ENCODE measurements around the gene NRARP. TPM values are rescaled to one million over a fixed set of nuclear protein-coding genes. Genes with fewer than 3 reads are reported as not detected.

The NRARP gene
- total RNA-seq, 1 donor from 2014 or later, result 33.7 TPM

DNA sequence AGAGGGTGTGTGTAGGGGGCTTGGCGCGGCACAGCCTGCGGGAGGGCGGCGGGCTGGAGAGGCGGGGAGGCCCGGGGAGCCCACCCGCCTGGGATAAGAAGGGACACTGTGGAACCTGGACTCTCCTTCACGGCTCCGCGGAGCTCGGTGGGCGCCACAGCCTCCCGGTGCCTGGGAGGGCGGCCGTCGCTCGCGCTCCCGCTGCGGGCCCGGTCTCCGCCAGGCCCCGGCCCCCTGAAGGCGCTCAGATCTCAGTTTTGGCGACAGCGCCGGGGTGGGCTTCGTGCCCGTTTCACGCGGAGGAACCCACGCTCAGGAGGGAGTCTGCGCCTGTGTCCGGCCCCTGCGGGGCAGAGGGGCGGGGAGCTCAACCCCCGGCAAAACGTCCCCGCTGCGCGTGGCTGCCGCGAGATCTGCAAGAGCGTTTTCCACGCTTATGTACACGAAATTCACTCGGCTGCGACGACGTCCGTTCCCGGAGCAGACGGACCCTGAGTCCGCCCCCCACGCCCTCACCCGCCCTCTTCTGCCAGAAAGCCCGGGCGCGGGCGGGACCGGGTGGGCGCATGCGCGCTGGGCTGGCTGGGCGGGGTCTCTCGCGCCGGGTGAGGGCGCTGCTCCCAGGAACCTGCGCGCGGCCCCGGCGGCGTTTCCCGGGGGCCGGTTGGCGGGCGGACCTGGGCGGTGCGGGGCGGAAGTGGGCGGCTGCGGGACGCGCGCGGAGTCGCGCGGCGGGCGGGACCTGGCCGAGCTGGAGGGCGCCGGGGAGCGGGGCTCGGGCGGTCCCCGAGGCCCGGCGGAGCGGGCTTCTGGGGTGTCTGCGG lies 47.2 kb downstream of the NRARP start, which contains the start of gene NELFB:
Gene NELFB (plus strand): TSS at position 704 of the 824 bp plus-strand sequence.
- no peak for TF ChIP-seq CTCF (conservative IDR thresholded peaks at IDR 0.05)
- Mint-ChIP-seq H3K36me3 (ENCODE audit: low read depth) (peaks cover 2% of the 10 kb centered on the region), H3K4me1 (peaks cover 13% of the 10 kb centered on the region), H3K27me3 (ENCODE audit: low read depth) (peaks cover 3% of the 10 kb centered on the region), H3K9me3 (no peaks in the 10 kb centered on the region), H3K27ac (ENCODE audit: unreplicated experiment) (peak within 1 kb of the TSS; percentile 83), H3K4me3 (peak within 1 kb of the TSS; percentile 97)
- peak; percentile 99 for DNase-seq (ENCODE audit: low read depth, low spot score)

- H3K27ac Mint-ChIP-seq (ENCODE audit: unreplicated experiment), result peak overlapping the region; percentile 83
Measured at GRCh38 chr9:137253717-137254623, 48.1 kb downstream of the NRARP start.

GRCh38 chr9:137252555-137253506 lies 49.2 kb downstream of the NRARP start:
- H3K4me3 Mint-ChIP-seq, result peak overlapping the region; percentile 97
- no peak overlapping the region for H3K27ac Mint-ChIP-seq (ENCODE audit: unreplicated experiment)
- peaks cover 2% of the 10 kb centered on the region for H3K36me3 Mint-ChIP-seq (ENCODE audit: low read depth)
- H3K4me1 Mint-ChIP-seq, result peaks cover 13% of the 10 kb centered on the region
- no peaks in the 10 kb centered on the region for H3K9me3 Mint-ChIP-seq
- peaks cover 3% of the 10 kb centered on the region for H3K27me3 Mint-ChIP-seq (ENCODE audit: low read depth)
- TF ChIP-seq CTCF (conservative IDR thresholded peaks at IDR 0.05), result no peak
- no peak for DNase-seq (ENCODE audit: low read depth, low spot score)

More at GRCh38 chr9:137253717-137254623, 48.1 kb downstream of the NRARP start:
- Mint-ChIP-seq H3K9me3 (no peaks in the 10 kb centered on the region), H3K27me3 (ENCODE audit: low read depth) (peaks cover 3% of the 10 kb centered on the region), H3K36me3 (ENCODE audit: low read depth) (peaks cover 2% of the 10 kb centered on the region), H3K4me3 (peak overlapping the region; percentile 97), H3K4me1 (peaks cover 13% of the 10 kb centered on the region)
- TF ChIP-seq CTCF (conservative IDR thresholded peaks at IDR 0.05), result no peak
- DNase-seq (ENCODE audit: low read depth, low spot score), result no peak

GRCh38 chr9:137251490-137252268 lies 50.4 kb downstream of the NRARP start:
- no peak for DNase-seq (ENCODE audit: low read depth, low spot score)
- H3K27me3 Mint-ChIP-seq (ENCODE audit: low read depth), result peaks cover 3% of the 10 kb centered on the region
- H3K27ac Mint-ChIP-seq (ENCODE audit: unreplicated experiment), result peak overlapping the region; percentile 27

More at GRCh38 chr9:137251490-137252268, 50.4 kb downstream of the NRARP start:
- Mint-ChIP-seq H3K36me3 (ENCODE audit: low read depth) (peaks cover 2% of the 10 kb centered on the region), H3K9me3 (no peaks in the 10 kb centered on the region), H3K4me1 (peaks cover 13% of the 10 kb centered on the region), H3K4me3 (peak overlapping the region; percentile 38)
- no peak for TF ChIP-seq CTCF (conservative IDR thresholded peaks at IDR 0.05)
